Stimulated activated naive CD4-positive, alpha-beta T cell treated with Interleukin-2 at 50 U/mL for 16 hours (primary cell): ENCODE data around the gene METTL23.

Source experiments
- DNase-seq: peaks from one replicate; lab custom pipeline; 2025; lab: John Stamatoyannopoulos, UW

METTL23 gene

GRCh38 chr17:76726776-76727718 is at the start of gene METTL23:
TSS of gene METTL23 (plus strand) at chr17:76726839. CDS start at chr17:76729711, 2,872 bp downstream.
- peak; percentile 80 for DNase-seq

- DNase-seq, result no peak
Observed at GRCh38 chr17:76677406-76677805, 49.2 kb upstream of the METTL23 start.

GRCh38 chr17:76678330-76678729 is 48.3 kb upstream of the METTL23 start:
- DNase-seq, result peak; percentile 17

GRCh38 chr17:76679239-76679638 is 47.4 kb upstream of the METTL23 start:
- no peak for DNase-seq

- peak; percentile 52 for DNase-seq
Observed at GRCh38 chr17:76681222-76682137, 45.2 kb upstream of the METTL23 start.

GRCh38 chr17:76682296-76682695 is 44.3 kb upstream of the METTL23 start:
- DNase-seq, result no peak

- no peak for DNase-seq
Observed at GRCh38 chr17:76683011-76683755, 43.5 kb upstream of the METTL23 start.

GRCh38 chr17:76683921-76684745 is 42.5 kb upstream of the METTL23 start:
- no peak for DNase-seq

GRCh38 chr17:76684756-76685155 is 41.9 kb upstream of the METTL23 start:
- DNase-seq, result no peak

GRCh38 chr17:76685366-76685765 is 41.3 kb upstream of the METTL23 start:
- DNase-seq, result no peak

- DNase-seq, result no peak
Observed at GRCh38 chr17:76685846-76686245, 40.8 kb upstream of the METTL23 start.

GRCh38 chr17:76686538-76687297 is 39.9 kb upstream of the METTL23 start:
- no peak for DNase-seq

GRCh38 chr17:76687298-76688164 is 39.1 kb upstream of the METTL23 start:
- DNase-seq, result no peak

GRCh38 chr17:76688165-76688622 is 38.4 kb upstream of the METTL23 start:
- no peak for DNase-seq

GRCh38 chr17:76689859-76690258 is 36.8 kb upstream of the METTL23 start:
- no peak for DNase-seq

GRCh38 chr17:76690596-76691280 is 35.9 kb upstream of the METTL23 start:
- no peak for DNase-seq

- no peak for DNase-seq
Observed at GRCh38 chr17:76691379-76692191, 35.1 kb upstream of the METTL23 start.
